A673 (cell line): ENCODE data around the gene PRAF2.

Experiments
- EZH2 ChIP-seq: fragments of 200-600 bp; sonication (generic); IDR thresholded peaks from 2 replicates; pipeline ENCODE4 v1.6.1; 2017; ENCODE audit warnings: borderline replicate concordance, low read depth, mild to moderate bottlenecking, mixed read lengths, antibody characterized with exemption, low read length; ENCODE audit not compliant: poor library complexity, severe bottlenecking
- TF ChIP-seq, protein P1 (sequence below): fragments of 300-800, 200-600 bp; sonication (generic); conservative IDR thresholded peaks from 2 replicates; pipeline ENCODE4 v1.5.1; 2017; ENCODE audit warnings: low read depth, mild to moderate bottlenecking, antibody characterized with exemption, low read length, moderate library complexity, mixed read lengths

- TF ChIP-seq, protein P1, sequence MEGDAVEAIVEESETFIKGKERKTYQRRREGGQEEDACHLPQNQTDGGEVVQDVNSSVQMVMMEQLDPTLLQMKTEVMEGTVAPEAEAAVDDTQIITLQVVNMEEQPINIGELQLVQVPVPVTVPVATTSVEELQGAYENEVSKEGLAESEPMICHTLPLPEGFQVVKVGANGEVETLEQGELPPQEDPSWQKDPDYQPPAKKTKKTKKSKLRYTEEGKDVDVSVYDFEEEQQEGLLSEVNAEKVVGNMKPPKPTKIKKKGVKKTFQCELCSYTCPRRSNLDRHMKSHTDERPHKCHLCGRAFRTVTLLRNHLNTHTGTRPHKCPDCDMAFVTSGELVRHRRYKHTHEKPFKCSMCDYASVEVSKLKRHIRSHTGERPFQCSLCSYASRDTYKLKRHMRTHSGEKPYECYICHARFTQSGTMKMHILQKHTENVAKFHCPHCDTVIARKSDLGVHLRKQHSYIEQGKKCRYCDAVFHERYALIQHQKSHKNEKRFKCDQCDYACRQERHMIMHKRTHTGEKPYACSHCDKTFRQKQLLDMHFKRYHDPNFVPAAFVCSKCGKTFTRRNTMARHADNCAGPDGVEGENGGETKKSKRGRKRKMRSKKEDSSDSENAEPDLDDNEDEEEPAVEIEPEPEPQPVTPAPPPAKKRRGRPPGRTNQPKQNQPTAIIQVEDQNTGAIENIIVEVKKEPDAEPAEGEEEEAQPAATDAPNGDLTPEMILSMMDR = no peak
- no peak for TF ChIP-seq EZH2
Observed at GRCh38 chrX:49064303-49064702, 9.5 kb downstream of the PRAF2 start.
